ENCODE results near the gene PCGF2.

PCGF2 gene

DNA sequence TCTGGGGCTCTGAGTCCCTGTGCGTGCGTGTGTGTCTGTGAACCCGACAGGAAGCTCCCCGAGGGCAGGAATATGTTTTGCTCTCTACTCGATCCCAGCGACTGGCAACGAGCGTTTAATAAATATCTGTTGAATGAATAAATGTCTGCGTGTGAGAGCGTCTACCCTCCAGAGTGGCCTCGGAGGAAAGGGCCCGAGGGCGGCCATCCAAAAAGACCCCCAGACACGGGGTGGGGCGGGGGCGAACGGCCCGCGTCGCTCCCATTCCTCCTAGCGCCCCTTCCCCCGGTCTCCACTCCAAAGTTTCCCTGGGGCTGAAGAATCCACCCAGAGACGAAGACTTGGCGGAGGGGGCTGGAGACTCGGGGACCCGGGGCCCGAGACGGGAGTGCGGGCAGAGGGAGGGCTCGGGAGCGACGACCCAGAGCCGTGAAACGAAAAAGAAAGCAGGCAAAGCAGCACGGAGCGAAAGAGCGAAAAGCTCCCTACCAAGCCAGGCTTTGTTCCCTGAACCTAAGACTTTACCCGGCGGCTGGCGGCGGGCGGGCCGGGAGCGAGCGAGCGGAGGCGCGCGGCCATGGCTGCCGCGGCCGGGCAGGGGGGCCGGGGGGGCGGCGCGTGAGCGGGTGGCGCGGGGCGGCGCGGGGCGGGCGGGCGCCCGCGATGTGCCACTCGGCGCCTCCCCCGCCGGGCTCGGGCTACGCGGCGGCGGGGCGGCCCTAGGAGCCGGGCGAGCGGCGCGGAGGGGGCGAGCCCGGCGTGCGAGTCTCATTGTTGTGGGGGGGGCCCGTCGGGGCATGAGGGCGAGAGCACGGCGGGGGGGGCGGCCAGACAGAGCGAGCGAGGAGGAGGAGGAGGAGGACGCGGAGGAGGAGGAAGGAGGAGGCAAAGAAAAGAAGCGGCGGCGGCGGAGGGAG is 43.3 kb downstream of the PCGF2 start, which contains the start of gene MLLT6:
MLLT6 (plus strand) TSS at position 668 of the 917 bp plus-strand sequence. CDS start 360 bp downstream, outside the sequence.
- in situ Hi-C loops (cut with MboI; ENCODE audit: low sequenced_read_pairs) = no loop called here

DNA sequence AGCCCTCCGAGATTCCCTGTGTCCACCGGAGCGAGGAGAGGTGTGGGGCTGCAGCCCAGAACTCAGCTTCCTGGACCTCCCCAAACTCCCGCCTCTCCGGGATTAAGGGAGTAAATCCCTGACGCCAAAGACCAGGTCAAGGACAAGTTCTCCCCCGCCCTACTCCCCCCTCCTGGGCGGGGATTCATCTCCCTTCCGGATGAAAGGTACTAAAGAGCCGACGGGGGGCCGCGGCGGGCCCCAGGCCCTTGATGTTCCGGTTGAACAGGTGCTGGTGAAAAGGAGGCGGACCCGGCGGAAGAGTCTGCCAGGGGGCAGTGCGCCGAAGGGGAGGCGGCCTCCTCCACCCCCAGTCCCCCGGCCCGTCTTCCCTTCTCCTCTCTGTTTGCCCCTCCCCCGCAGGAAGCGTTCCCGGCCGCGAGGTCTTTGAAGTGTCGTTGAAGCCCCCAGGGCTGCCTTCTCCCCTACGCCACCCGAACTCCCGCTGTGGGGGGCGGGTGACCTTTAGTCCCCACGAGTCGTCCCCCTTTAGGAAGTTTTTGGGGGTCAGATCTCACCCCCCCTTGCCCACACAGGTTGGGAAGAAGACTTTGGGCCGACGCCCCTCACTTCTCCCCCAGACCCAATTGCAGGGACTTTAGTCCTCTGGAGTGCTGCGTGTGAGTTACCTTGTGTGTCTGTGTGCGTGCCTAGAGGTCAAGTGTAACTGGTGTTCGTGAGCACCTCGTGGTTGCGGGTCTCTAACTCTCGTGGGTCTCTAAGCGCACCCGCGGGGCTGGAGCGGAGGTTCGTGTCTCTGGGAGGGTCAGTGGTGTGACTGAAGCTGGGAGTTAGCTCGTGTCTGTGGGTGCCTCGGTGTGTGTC is 44.2 kb downstream of the PCGF2 start:
- in situ Hi-C loops (cut with MboI; ENCODE audit: low sequenced_read_pairs) = no loop called here

DNA sequence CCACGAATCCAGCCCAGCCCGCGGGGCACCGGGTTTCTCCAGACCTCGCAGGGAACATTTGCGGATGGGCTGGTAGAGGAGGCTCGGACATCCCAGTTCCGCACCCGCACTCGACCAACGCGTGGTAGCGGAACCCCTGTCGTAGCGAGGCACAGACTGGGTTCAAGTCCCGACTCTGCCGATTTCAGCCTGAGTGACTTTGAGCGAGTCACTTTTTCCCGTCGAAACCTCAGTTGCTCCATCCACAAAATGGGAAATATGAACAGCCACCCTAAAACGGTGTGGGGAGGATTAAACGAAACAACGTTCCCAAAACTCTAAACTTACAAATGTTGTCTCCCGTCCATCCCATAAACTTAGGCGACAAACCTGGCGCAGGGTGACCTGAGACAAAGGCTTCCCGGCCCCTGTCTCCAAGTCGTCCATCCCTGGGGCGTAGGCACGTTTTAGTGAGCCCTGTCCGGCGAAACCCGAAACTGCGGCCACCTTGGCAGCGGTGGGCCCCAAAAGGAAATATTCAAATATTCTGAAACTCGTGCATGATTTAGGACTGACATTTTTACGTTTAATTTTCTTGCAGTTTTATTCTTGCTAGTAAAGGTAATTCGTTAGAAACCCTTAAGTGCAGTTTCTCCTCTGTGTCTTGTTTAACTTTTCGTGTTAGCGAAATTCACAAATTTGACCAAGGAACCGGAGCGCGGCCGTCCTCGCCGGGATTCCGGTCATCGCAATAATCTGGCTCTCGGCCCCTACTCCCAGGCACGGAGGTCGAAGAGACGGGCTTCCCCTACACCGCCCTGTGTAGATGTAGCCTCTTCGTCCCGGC is 45.0 kb downstream of the PCGF2 start:
- in situ Hi-C loops (cut with MboI; ENCODE audit: low sequenced_read_pairs) = no loop called here

DNA sequence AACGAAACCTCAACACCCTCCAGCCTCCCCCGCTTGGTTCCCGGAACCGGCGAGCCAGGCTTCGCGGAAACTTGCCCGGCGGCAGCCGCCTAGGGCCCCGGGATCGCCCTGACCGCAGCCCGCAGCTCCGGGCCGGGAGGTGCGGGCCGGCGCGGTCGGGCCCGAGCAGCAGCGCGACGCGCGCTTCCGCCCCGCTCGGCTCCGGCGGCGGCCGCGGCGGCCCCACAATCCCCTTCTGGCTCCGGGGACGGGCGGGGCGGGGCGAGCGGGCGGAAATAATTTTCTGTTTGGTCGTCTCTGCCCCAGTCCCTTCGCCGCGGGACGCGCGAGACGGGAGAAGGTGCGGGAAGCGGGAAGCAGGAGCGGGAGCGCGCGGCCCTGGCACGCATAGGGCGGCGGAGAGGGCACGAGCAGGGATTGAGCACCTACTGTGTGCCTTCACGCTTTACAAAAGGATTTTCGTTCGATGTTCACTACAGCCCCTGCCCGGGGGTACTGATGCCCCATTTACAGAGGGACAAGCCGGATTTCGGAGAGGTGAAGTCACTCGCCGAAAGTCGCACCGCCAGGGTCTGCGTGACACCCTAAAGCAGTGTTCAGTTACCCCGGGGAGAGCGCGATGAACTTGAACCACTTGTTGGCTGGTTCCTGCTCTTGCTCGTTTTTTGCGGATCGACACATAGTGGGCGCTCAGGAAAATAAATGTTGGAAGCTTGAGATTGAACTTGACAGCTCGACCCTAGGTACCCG is 45.8 kb downstream of the PCGF2 start:
- in situ Hi-C loops (cut with MboI; ENCODE audit: low sequenced_read_pairs) = no loop called here

DNA sequence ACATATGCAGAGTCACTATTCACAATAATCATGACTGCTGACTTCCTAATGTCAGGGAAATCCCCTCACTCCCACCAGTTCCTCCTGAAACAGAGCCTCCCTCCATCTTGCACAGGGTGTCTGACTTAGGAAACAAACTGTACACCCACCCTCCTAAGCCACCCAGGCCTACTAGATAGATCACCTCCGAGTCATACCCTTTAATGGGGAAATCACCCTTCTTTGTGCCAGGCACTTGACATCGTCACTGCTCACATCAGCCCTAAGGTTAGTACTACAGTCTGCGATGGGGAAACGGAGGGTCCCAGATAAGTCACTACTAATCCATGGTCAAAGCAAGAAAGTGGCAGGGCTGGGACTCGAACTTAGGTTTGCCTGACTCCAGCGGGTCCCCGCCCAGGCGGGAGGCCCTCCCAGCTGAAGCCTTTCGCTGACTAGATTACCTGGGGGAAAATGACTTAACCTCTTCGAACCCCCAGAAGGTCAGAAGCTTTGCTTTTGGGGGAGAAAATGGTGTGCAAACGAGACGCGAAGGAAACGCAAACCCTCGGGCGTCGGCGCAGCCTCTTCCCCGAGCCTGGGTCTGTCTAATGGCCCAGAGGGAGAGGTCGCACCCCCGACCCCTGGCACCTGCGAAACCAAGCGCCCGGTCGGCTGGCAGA is 46.5 kb downstream of the PCGF2 start:
- in situ Hi-C loops (cut with MboI; ENCODE audit: low sequenced_read_pairs) = no loop called here

DNA sequence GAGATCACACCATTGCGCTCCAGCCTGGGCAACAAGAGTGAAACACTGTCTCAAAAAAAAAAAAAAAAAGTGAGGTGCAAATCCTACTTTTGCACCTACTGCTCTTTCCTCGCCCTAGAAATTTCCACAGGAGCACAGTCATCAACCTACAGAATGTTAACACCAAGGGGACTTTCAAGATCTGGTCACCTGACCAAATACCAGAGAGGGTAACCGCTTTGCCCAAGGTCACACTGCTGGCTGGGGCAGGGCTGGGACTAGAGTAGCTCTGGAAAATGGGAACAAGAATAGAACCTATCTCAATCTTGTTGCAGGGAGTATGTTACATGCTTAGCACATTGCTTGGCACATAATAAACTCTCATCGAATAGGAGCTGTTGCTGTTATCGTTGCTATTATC is 49.4 kb downstream of the PCGF2 start:
- in situ Hi-C loops (cut with MboI; ENCODE audit: low sequenced_read_pairs) = no loop called here

DNA sequence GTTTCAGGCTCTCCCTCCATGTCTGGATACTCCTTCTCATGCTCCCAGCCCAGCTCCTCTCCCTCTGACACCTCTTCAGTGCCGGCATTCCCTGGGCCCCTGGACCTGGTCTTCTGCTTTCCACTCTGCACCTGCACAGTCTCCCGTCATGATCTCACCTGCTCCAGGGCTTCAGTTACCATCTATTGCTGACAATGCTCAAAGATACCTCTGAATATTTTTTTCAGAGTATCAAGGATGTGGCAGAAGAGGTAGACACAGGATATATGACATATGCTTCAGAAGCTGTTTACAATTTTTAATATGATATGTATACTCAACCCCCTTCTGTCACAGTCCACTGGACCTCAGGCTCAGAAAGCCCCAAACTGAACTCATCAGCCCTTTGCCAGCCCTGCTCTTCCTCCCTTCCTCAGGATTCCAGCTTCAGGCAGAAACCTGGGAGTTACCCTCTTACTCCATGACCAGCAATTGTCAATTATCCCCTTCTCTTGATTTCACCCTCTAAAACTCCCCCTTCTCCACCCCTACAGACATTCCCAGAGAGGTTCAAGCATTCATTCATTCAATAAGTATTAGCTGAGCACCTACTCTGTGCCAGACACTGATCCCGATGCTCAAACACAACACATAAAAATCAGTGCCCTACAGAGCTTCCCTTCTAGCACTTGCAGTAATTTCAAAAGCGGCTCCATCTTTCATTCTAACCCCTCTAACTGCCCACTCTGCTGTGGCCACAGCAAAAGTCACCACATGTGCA is 50.9 kb downstream of the PCGF2 start:
- in situ Hi-C loops (cut with MboI; ENCODE audit: low sequenced_read_pairs) = no loop called here

DNA sequence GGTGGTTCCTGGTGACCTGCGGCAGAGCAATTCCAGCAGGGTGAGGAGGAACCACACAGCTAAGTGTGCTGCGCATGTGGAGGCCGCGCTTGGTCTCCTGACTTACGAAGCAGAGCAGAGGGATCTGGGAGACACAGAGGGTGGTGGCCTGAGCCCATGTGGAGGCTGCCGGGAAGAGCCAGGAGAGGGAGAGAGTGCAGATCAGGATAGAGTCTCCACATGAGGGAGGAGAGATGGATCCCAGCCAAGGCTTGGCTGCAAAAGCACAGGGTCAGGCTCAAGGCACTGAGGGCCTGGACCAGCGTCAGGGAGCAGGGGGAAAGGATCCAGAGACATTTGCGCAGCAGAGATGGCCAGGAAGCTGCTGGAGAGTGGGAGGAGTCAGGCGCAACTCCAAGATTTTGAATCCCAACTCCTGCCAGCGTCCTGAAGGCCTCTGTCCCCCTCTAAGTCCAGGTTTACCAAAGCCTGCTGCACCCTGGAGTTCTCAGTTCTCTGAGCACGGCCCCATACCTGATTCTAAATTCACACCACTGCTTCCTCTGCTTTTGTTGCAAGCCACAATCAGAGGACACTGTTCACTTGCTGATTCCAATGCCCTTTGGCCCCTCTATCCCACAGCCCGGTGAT is 54.3 kb downstream of the PCGF2 start:
- in situ Hi-C loops (cut with MboI; ENCODE audit: low sequenced_read_pairs) = no loop called here

DNA sequence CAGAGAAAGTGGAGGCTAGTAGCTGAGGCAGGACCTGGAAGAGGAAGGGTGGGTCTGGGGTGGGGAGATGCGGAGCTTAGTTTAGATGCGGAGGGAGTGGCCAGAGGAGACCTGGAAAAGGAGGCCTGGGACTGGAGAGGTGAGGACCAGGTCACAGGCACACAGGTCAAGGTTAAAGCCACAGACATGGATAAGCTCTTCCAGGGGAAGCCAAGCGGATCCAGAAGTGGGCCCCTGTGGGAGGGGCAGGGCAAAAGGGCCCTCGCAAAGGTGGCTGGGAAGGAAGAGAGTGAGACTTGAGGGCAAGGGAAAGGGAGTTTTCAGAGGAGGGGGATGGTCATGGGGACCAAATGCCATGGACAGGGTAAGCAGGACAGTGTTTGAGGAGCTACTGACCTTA is 57.0 kb downstream of the PCGF2 start:
- in situ Hi-C loops (cut with MboI; ENCODE audit: low sequenced_read_pairs) = no loop called here

DNA sequence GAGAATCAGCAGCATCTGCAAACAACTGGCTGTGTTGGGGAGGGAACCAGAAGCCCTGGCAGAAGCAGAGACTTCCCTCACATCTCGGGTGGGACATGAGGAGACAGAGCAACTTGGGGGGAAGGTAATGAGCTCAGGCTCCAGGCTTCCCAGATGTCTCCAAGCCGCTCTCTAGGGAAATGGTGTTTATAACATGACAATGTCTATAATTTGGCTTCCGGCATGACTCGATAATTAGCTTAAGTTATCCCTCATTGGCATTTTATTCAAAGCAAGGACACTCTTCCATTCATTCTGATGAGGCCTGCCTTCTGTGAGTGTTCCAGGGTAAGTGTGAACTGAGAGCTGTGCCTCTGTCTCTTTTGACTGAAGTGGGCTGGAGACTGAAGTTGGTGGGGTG is 57.8 kb downstream of the PCGF2 start:
- in situ Hi-C loops (cut with MboI; ENCODE audit: low sequenced_read_pairs) = no loop called here

DNA sequence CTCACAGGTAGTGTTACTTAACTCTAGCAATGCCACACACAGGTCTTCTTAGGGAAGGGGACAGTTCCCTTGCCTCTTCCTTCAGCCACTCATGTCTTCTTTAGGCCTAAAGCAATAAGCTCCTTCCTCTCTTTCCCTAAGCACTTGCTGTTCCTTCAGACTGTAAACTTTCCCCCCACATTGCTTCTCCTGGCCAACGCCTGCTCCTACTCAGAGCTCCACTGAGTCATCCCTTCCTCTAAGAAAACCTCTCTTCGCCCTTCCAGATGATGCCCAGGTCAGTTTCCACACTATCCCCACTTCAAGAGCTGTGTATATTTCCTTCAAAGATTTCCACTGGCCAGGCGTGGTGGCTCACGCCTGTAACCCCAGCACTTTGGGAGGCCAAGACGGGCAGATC is 60.9 kb downstream of the PCGF2 start:
- in situ Hi-C loops (cut with MboI; ENCODE audit: low sequenced_read_pairs) = no loop called here

DNA sequence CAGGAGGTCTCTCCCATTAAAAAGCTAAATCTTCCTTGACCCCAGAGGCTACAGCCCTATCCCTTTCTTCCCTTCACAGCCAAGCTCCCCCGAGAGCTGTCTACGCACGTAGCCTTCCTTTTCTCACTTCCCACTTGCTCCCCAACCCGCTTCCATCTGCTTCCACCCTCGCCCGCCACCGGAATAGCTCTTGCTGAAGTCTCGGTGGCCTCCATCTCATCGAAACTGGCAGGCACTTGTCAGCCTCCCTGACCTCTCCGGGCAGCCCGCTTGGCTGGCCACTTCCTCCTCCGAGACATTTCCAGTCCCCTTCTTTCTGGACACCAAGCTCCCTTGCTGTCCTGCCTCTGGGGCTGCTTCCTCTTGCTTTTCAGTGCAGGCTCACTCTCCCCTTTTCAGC is 62.6 kb downstream of the PCGF2 start:
- in situ Hi-C loops (cut with MboI; ENCODE audit: low sequenced_read_pairs) = no loop called here

Data from HL-60/S4 treated with phorbol 12-myristate 13-acetate at 8.2 ng/mL for 4 days and 3 days (cell line).